ENCODE measurements around the gene WHAMM.

DNA sequence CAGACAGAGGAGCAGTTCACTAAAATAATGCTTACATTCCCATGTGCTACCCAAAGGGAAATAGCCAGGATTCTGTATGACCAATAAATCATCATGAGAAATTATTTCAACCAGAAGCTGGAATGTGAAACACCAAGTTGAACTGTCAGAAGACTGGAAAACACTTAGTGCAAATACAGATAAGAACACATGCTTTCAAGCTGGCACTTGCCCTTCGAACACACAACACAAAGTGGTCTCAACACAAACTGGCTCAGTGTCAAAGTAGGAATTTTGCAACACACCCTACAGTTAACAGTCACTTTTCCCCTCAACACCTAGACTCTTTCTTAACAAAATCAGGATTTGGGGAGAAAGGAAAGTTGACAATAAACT is 4.9 kb upstream of the WHAMM start:
- TF ChIP-seq, protein P1, sequence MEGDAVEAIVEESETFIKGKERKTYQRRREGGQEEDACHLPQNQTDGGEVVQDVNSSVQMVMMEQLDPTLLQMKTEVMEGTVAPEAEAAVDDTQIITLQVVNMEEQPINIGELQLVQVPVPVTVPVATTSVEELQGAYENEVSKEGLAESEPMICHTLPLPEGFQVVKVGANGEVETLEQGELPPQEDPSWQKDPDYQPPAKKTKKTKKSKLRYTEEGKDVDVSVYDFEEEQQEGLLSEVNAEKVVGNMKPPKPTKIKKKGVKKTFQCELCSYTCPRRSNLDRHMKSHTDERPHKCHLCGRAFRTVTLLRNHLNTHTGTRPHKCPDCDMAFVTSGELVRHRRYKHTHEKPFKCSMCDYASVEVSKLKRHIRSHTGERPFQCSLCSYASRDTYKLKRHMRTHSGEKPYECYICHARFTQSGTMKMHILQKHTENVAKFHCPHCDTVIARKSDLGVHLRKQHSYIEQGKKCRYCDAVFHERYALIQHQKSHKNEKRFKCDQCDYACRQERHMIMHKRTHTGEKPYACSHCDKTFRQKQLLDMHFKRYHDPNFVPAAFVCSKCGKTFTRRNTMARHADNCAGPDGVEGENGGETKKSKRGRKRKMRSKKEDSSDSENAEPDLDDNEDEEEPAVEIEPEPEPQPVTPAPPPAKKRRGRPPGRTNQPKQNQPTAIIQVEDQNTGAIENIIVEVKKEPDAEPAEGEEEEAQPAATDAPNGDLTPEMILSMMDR (conservative IDR thresholded peaks at IDR 0.05) = no peak
- TF ChIP-seq EZH2 (IDR thresholded peaks at IDR 0.05; ENCODE audit: low read depth) = no peak

Data from PC-9 (cell line).